HG03571 (cell line): ENCODE measurements around the gene FRMD6.
"Not testable (repeated sequence)": the region's sequence is repeated elsewhere in the genome, so short reads cannot be mapped to it uniquely, and the experiment has no call there.

Source experiments
- ATAC-seq: cut with Tn5 transposase; IDR thresholded peaks from one replicate; pipeline ENCODE4 v1.9.1; 2021; ENCODE audit not compliant: unreplicated experiment

Gene FRMD6

DNA sequence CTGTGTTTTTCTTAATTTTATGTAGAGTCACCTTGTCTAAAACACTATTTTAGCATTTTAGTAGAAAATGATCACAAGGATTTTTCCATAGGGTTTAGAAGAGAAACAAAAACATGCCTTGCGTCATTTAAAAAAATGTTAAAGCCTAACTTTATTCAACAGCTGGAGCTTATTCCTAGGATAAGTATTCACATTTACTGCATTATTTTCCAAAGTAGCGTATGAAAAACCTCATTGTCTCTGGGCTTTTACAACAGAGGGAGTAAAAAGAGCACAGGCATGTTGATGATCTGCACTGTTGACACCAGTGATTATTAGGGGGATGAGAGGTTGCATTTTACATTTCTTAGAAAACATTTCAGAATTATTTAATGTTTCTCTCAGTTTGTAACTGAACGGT lies 66.1 kb downstream of the FRMD6 start:
- ATAC-seq = no peak

DNA sequence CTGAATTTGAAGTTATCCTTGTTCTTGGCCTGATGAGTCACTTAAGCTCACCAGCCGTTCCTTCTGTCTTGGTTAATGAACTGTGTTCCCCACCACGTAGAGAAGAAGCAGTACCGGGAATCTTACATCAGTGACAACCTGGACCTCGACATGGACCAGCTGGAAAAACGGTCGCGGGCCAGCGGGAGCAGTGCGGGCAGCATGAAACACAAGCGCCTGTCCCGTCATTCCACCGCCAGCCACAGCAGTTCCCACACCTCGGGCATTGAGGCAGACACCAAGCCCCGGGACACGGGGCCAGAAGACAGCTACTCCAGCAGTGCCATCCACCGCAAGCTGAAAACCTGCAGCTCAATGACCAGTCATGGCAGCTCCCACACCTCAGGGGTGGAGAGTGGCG lies 68.2 kb downstream of the FRMD6 start:
- ATAC-seq = no peak

DNA sequence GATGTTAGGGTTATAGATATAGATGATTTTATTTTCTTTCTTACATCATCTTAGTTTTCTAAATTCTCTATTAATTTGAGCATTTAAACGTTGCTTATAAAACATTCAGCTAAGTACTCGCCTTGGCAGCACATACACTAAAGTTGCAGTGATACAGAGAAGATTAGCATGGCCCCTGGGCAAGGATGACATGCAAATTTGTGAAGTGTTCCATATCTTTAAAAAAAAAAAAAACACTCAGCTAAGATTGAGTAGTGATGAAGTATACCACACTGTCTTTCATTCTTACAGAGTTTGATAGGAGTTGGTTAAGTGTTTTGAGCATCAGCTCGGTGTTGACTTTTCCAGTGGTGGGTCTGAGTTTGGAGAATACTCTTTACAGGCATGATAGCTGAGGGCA lies 72.3 kb downstream of the FRMD6 start:
- no peak for ATAC-seq

DNA sequence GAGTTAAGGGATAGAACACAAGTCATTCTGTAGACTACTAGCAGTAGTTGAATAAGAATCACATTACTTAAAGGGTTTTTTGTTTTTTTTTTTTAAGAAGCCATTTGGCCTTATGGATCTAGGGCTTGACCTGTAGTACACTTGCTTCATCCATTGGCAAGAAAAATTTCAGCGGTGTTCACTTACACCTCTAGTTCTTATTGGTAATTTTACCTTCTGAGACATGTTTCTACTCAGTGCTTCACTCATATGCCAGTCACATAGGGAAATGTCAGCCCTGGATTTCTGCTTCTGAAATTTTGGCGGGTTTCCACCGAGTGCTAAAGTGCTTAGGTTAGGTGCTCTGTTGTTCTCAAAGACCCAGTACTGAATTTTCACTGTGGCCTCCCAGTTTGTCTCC lies 72.9 kb downstream of the FRMD6 start:
- no peak for ATAC-seq

DNA sequence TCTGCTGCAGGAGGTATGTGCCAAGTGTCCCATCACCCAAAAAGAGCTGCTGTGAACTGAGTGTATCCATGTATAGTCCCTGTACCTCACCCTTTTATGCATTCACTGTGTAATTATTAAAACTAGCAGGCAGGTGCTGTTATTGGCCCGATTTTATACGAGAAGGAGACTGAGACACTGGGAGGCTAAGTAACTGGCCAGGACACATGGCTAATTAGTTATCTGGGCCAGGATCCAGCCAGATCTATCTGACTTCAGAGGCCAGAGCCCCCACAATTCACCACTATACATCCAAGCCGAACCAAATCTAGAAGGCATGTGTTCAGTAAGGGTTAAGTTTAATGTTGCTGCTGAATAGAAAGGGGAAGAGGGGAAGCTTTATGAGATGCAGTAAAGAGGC lies 73.4 kb downstream of the FRMD6 start:
- no peak for ATAC-seq

DNA sequence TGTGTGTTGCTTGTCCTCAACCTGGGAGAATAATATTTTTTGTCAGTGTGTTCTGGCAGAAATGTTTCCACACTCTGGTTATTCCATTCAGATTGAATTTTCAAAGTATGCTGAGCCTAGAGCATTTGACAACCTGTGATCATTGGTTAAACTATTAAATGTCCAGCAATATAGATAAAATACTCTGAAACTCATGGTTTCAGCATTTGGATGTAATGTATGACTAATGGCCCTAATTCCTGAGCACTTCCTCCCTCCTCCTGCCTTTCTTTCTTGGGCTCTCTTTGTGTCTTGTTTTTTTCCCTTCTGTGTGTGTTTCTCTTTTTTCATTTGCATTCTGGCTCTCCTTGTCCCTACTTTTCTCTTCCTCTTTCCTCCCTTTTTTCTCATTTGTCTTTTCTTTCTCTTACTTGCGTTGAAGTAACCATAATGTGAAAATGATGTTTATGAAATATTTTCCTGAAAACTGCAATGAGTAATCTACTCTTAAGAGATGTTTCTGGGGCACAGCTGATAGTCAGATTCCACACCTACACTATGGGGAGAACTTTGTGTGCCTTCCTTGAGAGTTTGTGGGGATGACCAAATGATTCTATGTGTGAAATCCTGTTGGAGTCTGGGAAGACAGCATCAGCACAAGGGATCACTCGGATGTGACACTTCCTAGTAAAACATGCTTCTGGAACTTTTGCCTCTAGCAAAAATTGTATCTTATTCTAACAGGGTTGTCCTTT lies 74.6 kb downstream of the FRMD6 start:
- ATAC-seq = no peak

DNA sequence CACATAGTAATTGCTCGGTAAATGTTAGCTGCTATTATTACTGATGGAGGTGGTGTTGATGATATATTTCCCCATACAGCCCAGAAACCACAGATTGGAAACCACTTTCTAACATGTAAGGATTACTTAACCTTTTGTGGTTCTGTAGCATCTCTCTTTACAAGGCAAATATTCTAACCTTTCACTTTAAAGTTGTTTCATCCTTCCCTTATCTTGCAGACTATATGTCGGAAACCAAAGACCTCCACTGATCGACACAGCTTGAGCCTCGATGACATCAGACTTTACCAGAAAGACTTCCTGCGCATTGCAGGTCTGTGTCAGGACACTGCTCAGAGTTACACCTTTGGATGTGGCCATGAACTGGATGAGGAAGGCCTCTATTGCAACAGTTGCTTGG lies 75.8 kb downstream of the FRMD6 start:
- ATAC-seq = no peak

DNA sequence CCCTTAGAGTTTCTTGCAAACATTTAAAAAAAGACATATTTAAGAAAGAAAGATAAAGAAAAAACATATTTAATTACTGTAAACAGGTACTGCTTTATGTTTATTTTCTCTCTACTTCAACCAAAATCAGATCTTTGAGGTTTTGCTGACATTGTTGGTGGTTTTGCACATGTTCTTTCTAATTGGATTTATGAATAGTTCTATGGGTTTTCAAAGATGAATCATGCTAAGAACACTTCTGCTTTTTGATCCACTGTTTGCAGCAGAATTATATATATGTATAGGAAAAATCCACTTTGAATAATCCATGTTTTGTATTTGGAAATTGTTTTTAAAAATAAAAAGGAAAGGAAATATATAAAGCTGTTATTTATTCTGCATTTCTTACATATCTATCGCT lies 78.4 kb downstream of the FRMD6 start:
- no peak for ATAC-seq

DNA sequence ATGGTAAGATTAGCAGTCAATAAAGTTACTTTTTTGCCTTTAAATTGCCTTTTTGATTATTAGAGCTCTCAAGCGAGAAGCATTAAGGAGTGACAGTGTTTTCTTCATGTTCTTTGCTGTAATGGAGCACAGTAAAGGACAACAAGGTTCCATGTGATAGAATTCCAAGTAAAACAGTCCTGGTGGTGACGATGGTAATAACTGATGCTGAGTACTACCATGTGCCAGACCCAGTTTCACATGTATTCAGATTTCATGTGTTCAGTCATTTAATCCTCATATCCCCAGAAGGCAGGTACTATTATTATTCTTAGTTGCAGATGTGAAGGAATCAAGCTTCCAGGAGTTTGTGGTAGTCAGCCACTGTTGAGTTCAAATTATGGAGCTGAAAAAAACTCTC lies 79.0 kb downstream of the FRMD6 start:
- ATAC-seq = no peak

DNA sequence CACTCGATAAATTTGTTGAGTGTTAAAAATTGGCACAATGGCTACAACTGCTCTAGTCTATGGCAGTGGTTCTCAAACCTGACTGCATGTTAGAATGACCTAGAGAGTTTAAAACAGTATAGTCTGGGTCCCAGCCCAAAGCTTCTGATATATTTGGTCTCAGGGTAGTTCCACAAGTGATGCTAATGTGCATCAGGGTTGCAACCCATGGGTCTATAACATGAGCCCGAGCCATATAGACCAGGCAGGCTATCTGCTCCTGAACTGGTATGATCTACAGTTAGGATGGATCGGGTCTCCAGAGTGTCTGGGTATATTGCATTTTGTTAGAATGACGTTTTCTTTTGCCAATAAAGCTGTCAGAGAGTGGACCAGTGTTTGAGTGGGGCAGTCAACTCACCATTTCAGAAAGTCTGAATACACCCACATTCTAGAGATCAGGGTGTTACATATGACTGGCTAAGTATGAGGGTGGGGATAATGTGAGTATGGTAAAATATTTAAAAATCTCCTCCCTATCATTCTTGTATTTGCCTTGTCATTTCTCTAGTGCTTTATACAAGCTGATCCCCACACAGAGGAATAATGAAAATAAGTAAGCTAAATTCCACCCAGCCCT lies 80.9 kb downstream of the FRMD6 start:
- no peak for ATAC-seq

DNA sequence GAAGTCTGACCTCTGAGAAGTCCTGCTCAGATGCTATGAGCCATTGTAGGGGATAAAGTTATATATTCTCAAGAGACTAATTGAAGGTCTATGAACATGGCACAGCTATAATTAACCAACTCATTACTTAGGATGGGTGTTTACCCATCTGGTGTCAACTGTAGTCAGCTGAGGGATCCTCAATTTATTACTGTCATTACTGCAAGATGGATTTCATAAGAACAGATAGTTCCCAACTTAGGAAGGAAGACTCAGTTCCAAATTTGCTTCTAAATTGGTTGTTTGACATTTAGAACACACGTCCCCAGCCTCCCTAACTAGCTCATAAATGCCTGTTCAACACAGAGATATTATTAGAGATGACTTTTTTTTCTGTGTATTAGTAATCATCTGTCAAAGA lies 81.4 kb downstream of the FRMD6 start:
- ATAC-seq = no peak

DNA sequence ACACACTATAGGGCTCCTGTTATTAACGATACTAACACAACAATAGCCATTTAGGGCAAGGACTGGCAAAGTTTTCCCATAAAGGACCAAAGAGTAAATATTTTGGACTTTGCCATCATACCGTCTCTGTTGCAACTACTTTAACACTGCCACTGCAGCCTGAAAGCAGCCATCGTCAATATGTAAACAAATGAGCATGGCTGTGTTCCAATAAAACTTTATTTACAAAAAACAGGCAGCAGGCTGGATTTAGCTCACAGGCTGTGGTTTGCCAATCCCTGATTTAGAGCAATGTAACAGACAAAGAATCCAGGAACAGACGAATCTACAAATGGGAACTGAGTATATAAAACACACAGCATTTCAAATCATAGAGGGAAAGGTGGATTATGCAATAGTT lies 84.1 kb downstream of the FRMD6 start:
- ATAC-seq = no peak

DNA sequence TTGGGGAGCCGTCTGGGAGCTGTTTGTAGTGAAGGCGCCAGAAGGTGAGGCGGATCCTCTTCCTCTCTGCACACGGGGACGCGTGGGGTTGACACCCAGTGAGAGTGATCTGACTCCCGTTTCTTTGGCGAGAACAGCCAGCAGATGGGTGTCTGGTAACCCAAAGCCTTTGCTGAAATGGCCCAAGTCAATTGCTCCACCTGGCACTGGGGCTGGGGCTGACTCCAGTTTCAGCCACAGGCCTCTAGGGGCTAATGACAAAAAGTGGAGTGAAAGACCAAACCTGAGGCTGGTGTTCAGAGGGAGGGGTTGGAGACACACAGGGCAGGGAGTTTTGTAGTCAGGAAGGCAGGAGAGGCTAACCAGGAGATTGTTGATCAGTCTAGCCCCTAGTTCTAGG lies 87.0 kb downstream of the FRMD6 start:
- no peak for ATAC-seq

DNA sequence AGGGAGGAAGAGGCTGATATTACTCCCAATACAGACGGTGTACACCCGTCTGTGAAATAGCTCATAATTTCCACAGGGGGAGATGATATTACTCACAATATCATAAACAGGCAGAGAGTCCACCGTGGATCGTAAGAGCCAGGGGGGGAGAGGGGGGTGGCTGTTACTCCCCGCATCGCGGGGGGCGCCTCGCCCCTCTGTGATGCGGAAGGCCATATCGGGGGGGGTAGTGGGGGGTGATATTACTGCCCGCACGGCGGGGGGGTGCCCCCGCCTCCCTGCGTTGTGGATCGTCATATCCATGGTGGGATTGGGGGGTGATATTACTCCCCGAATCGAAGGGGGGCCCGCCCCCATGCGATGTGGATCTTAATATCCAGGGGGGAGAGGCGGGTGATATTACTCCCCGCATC lies 91.9 kb downstream of the FRMD6 start:
- no peak for ATAC-seq

DNA sequence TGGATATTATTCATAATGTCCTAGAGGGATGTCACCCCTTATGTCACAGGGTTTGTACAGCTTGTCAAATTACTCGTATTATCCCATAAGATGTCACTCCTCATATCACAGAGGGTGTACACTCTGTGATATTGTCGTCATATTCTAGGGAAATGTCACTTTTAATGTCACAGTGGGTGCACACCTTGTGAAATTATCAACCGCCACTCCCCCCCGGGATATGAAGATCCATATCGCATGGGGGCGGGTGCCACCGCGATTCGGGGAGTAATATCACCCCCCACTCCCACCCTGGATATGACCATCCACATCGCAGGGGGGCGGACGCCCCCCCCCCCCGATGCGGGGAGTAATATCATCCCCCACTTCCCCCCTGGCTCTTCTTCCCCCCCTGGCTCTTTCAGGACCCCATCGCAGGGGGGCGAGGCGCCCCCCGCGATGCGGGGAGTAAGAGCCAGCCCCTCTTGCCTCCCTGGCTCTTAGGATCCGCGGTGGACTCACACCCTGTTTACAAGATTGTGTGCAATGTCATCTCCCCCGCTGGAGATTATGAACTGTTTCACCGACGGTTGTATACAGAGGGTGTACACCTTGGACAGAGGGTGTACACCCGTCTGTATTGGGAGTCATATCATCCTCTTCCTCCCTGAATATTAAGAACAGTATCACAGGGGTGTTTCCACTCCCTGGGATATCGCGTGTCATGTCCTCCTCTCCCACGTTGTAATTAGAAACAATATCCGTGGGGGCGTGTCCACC lies 92.8 kb downstream of the FRMD6 start:
- no peak for ATAC-seq

DNA sequence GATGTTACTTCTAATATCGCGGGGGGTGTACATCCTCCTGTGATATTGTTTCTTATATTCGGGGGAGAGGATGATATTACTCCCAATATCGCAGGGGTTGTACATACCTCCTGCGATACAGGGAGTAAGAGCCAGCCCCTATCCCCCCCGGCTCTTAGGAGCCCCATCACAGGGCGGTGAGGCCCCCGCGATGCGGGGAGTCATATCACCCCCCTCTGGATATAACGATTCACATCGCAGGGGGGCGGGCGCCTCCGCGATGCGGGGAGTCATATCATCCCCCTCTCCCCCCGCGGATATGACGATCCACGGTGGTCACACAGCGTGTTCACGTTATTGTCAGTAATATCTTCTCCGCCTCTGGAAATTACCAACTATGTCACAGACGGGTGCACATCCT lies 95.1 kb downstream of the FRMD6 start:
- not testable (repeated sequence) for ATAC-seq

DNA sequence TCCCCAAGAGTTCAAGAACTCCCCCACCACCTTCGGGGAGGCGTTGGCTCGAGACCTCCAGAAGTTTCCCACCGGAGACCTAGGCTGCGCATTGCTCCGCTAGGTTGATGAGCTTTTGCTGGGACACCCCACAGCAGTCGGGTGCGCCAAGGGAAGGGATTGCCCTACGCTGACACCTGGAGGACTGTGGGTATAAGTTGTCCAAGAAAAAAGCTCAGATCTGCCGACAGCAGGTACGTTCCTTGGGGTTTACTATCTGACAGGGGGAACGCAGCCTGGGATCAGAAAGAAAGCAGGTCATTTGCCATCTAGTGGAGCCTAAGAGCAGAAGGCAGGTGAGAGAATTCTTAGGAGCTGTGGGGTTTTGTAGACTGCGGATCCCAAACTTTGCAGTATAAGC lies 98.8 kb downstream of the FRMD6 start:
- ATAC-seq = no peak

DNA sequence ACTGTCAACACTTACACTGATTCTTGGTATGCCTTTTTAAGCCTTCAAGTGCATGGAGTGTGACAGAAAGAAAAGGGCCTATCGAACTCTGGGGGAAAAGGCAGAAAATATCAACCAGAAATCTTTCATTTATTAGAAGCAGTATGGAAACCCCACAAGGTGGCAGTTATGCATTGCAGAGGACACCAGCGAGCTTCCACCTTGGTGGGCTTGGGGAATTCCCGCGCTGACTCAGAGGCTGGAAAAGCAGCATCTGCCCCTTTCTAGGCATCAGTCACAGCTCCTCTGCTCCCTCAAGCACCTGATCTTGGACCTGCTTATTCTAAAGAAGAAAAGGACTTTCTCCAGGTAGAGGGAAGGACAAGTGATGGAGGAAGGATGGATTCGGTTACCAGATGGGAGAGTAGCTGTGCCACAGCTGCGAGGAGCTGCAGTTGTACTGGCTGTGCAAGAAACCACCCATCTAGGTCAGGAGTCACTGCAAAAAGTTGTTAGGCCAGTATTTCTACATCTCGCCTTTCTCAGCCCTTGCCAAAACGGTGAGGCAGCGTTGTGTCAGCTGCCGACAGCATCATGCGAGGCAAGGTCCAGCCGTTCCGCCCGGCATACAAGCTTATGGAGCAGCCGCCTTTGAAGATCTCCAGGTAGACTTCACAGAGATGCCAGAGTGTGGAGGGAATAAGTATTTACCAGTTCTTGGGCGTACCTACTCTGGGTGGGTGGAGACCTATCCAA lies 100.1 kb downstream of the FRMD6 start:
- not testable (repeated sequence) for ATAC-seq

DNA sequence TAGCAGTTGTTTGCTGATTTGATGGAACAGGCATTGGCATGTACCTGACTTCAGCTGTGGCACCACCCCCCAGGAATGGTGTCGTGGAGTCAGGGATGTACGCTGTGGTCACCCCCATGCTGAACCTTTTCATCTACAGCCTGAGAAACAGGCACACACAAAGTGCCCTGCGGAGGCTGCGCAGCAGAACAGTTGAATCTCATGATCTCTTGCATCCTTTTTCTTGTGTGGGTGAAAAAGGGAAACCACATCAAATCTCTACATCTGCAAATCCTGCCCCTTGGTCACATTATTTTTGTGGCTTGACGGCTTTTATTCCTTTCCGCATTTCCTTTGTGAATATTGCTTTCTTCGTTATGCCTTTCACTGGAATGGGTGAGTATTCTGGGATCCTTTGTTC lies 106.0 kb downstream of the FRMD6 start:
- ATAC-seq = not testable (repeated sequence)

DNA sequence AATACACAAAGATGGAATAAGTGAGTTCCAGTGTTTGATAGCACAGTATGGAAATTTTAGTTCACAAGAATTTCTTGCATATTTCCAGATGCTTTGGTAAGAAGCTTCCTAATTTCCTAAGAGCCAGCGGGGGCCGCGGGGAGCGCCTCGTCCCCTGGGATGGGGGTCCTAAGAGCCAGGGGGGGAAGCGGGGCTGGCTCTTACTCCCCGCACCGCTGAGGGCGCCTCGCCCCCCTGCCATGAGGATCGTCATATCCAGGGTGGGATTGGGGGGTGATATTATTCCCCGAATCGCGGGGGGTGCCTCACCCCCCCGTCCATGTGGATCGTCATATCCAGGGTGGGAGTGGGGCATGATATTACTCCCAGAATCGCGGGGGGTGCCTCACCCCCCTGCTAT lies 108.2 kb downstream of the FRMD6 start:
- no peak for ATAC-seq

DNA sequence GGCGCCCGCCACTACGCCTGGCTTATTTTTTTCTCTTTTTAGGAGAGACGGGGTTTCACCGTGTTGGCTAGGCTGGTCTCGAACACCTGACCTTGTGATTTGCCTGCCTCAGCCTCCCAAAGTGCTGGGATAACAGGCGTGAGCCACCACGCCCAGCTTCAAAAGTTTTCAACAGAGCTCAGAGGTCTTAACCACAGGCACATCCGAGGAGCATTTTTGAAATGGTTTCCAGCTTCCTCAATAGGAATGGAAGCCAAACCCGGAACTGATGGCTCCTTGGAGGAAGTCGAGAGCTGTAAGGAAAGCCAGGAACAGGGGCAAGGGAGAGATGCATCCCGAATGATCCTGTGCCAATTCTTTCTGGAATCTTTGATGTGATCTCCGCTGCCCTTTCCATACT lies 114.0 kb downstream of the FRMD6 start:
- ATAC-seq = not testable (repeated sequence)

DNA sequence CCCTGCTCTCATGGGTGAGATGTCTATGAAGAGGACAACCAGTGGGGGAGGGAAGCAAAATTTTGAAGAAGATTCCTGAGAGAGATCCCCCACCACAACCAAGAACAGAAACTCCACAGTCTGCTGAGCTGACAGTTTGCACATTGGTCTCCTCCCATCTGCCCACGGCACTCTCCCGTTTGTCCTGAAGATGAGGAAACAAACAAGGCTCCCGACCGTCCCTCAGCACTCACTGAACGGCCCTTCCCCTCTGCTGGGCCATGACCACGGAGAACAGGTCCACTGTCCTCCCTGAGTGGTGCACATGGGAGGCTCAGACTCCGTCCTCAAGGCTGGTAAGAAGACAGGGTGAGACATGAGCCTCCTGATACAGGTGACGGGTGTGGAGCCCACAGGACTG lies 114.9 kb downstream of the FRMD6 start:
- ATAC-seq = not testable (repeated sequence)
